IMR-90 (cell line): ENCODE measurements around the gene TMEM127. TPM values are rescaled to one million over a fixed set of nuclear protein-coding genes. Genes with fewer than 3 reads are reported as not detected.
A peak's percentile ranks its signal among the peaks of the same experiment; 100 is the strongest.

Experiments used
- ATAC-seq: fragments of 200-7000 bp; cut with Tn5 transposase; 2 replicates; pipeline ENCODE4 v1.9.1; 2020; ENCODE audit warnings: low read depth, mild to moderate bottlenecking, moderate library complexity
- Bru-seq: library from RNA; stranded (reverse); fragments of 400-500 nt; gene quantifications from one replicate; lab custom pipeline; 2021; lab: Mats Ljungman, UMichigan
- BruChase-seq, 2 experiments: library from RNA; stranded (reverse); fragments of 400-500 nt; gene quantifications; one replicate each; lab custom pipeline; 2021; lab: Mats Ljungman, UMichigan
- BruUV-seq: library from RNA; stranded (reverse); fragments of 400-500 nt; replicated peaks from 2 replicates; lab custom pipeline; 2021; lab: Mats Ljungman, UMichigan
- CTCF ChIA-PET: fragments of 300-600 bp; formaldehyde crosslinking; extraction: SDS; loops from one replicate; lab custom pipeline; 2021; ENCODE audit warnings: antibody characterized with exemption; lab: Yijun Ruan, JAX
- POLR2A ChIA-PET: fragments of 300-600 bp; sonication (Branson Sonifier 250); formaldehyde crosslinking; loops from one replicate; lab custom pipeline; 2022; ENCODE audit warnings: antibody characterized with exemption; ENCODE audit not compliant: unreplicated experiment; lab: Charles Lee
- DNase-seq: peaks from one replicate; pipeline ENCODE4 v3.0.0; 2013
- H2AFZ ChIP-seq: replicated peaks from 2 replicates; pipeline ENCODE3; 2013; ENCODE audit warnings: low read length, mild to moderate bottlenecking; ENCODE audit not compliant: poor library complexity
- H2AK5ac ChIP-seq: 2 replicates; pipeline ENCODE4 v1.6.1; 2013; ENCODE audit warnings: low read depth, low read length, inconsistent platforms
- H2AK9ac ChIP-seq: replicated peaks from 2 replicates; pipeline ENCODE3; 2013; ENCODE audit warnings: mild to moderate bottlenecking, low read depth, low read length, moderate library complexity; ENCODE audit not compliant: poor library complexity
- H2BK120ac ChIP-seq: 2 replicates; pipeline ENCODE4 v1.6.1; 2013; ENCODE audit warnings: low read depth, low read length, inconsistent platforms
- H2BK15ac ChIP-seq: 3 replicates; pipeline ENCODE4 v1.6.1; 2013; ENCODE audit warnings: low read depth, low read length, inconsistent platforms
- H2BK20ac ChIP-seq: 2 replicates; pipeline ENCODE4 v1.6.1; 2013; ENCODE audit warnings: low read depth, mild to moderate bottlenecking, inconsistent platforms, low read length, moderate library complexity
- H2BK5ac ChIP-seq: 2 replicates; pipeline ENCODE4 v1.6.1; 2013; ENCODE audit warnings: mild to moderate bottlenecking, low read depth, low read length, inconsistent platforms; ENCODE audit not compliant: poor library complexity, severe bottlenecking
- H3K14ac ChIP-seq: replicated peaks from 2 replicates; pipeline ENCODE4 v1.6.1; 2013; ENCODE audit warnings: low read depth, low read length, inconsistent platforms
- H3K18ac ChIP-seq: 2 replicates; pipeline ENCODE4 v1.6.1; 2013; ENCODE audit warnings: low read depth, low read length, control low read depth
- H3K23ac ChIP-seq: 2 replicates; pipeline ENCODE4 v1.6.1; 2013; ENCODE audit warnings: low read depth, low read length, inconsistent platforms
- H3K27ac ChIP-seq: 2 replicates; pipeline ENCODE4 v1.5.1; 2013; ENCODE audit warnings: mild to moderate bottlenecking, control low read depth, low read length; ENCODE audit not compliant: insufficient read depth
- H3K27me3 ChIP-seq: 2 replicates; pipeline ENCODE4 v1.6.1; 2013; ENCODE audit warnings: low read length; ENCODE audit not compliant: control insufficient read depth, insufficient read depth
- H3K36me3 ChIP-seq: 2 replicates; pipeline ENCODE4 v1.6.1; 2013; ENCODE audit warnings: low read length, mixed read lengths; ENCODE audit not compliant: control insufficient read depth, insufficient read depth
- H3K4ac ChIP-seq: 2 replicates; pipeline ENCODE4 v1.6.1; 2013; ENCODE audit warnings: low read depth, low read length, inconsistent platforms
- H3K4me1 ChIP-seq: 2 replicates; pipeline ENCODE4 v1.6.1; 2013; ENCODE audit warnings: low read length, mixed read lengths; ENCODE audit not compliant: control insufficient read depth, insufficient read depth
- H3K4me2 ChIP-seq: 2 replicates; pipeline ENCODE4 v1.6.1; 2013; ENCODE audit warnings: low read depth, mild to moderate bottlenecking, control low read depth, low read length, moderate library complexity
- H3K4me3 ChIP-seq: 2 replicates; pipeline ENCODE4 v1.5.1; 2013; ENCODE audit warnings: low read depth, mild to moderate bottlenecking, control low read depth, low read length, moderate library complexity; ENCODE audit not compliant: insufficient read depth
- H3K56ac ChIP-seq: 2 replicates; pipeline ENCODE4 v1.6.1; 2013; ENCODE audit warnings: low read length, inconsistent platforms; ENCODE audit not compliant: insufficient read depth; ENCODE audit errors: extremely low read depth
- H3K79me1 ChIP-seq, 2 experiments: 2 replicates each; pipeline ENCODE4 v1.6.1; 2013; ENCODE audit warnings: low read length in 2 of 2, inconsistent platforms in 1 of 2, low read depth in 1 of 2
- H3K9ac ChIP-seq: 2 replicates; pipeline ENCODE4 v1.6.1; 2013; ENCODE audit warnings: low read depth, low read length, control low read depth
- H3K9me1 ChIP-seq: 2 replicates; pipeline ENCODE4 v1.6.1; 2013; ENCODE audit warnings: low read length, inconsistent platforms; ENCODE audit not compliant: insufficient read depth
- H3K9me3 ChIP-seq: 2 replicates; pipeline ENCODE4 v1.6.1; 2013; ENCODE audit warnings: low read length; ENCODE audit not compliant: control insufficient read depth, insufficient read depth
- H4K20me1 ChIP-seq: 2 replicates; pipeline ENCODE4 v1.6.1; 2013; ENCODE audit warnings: low read length, inconsistent platforms; ENCODE audit not compliant: insufficient read depth
- H4K5ac ChIP-seq: 2 replicates; pipeline ENCODE4 v1.6.1; 2013; ENCODE audit warnings: mild to moderate bottlenecking, low read depth, low read length, control low read depth
- H4K8ac ChIP-seq, 2 experiments: 2 replicates each; pipeline ENCODE4 v1.6.1; 2013; ENCODE audit warnings: low read depth in 2 of 2, low read length in 2 of 2, control low read depth in 1 of 2, inconsistent platforms in 1 of 2
- H4K91ac ChIP-seq: 2 replicates; pipeline ENCODE4 v1.6.1; 2013; ENCODE audit warnings: low read depth, low read length, inconsistent platforms; ENCODE audit not compliant: insufficient read depth
- CEBPB ChIP-seq: IDR thresholded peaks from 2 replicates; pipeline ENCODE4 v1.6.1; 2012; ENCODE audit warnings: low read depth, low read length, improper control_type of control experiment
- CHD1 ChIP-seq: IDR thresholded peaks from 2 replicates; pipeline ENCODE4 v1.6.1; 2012; ENCODE audit warnings: low read depth, low read length, improper control_type of control experiment
- NFE2L2 ChIP-seq: fragments of 150-350 bp; IDR thresholded peaks from 2 replicates; pipeline ENCODE4 v1.6.1; 2016; ENCODE audit warnings: low read depth, mild to moderate bottlenecking, low read length
- POLR2A ChIP-seq: IDR thresholded peaks from 2 replicates; pipeline ENCODE4 v1.6.1; 2012; ENCODE audit warnings: mild to moderate bottlenecking, low read depth, low read length
- RAD21 ChIP-seq: IDR thresholded peaks from 2 replicates; pipeline ENCODE4 v1.6.1; 2012; ENCODE audit warnings: low read length, improper control_type of control experiment
- RFX5 ChIP-seq: IDR thresholded peaks from 2 replicates; pipeline ENCODE4 v1.8.0; 2012; ENCODE audit warnings: low read depth, mild to moderate bottlenecking, low read length, moderate library complexity
- WGBS, 2 experiments: methylation state at CpG; one replicate each; pipeline versions ENCODE4 v1.1.5 to v1.1.7; 2013; ENCODE audit warnings: missing lambda C conversion rate in 2 of 2; ENCODE audit not compliant: insufficient read length in 1 of 2; ENCODE audit errors: extremely low coverage in 2 of 2; 5-methylcytosine and 5-hydroxymethylcytosine counted together
- dilution Hi-C: fragments of 300-500 bp; cut with HindIII; formaldehyde crosslinking; loops from one replicate; pipeline ENCODE4 v1.14.3; 2018; ENCODE audit warnings: low sequenced_read_pairs; ENCODE audit not compliant: unreplicated experiment
- in situ Hi-C: fragments of 300-500 bp; cut with MboI; formaldehyde crosslinking; loops from 3 replicates; pipeline ENCODE4 v1.14.3; 2019; ENCODE audit warnings: low sequenced_read_pairs, inconsistent platforms, mixed read lengths
- intact Hi-C: fragments of 100-400 bp; cut with micrococcal nuclease; formaldehyde crosslinking; loops from 2 replicates; pipeline ENCODE4 v1.10.0; 2022
- long read RNA-seq: library from polyadenylated mRNA; unstranded; transcript quantifications from one replicate; pipeline ENCODE4 v2.0.0, GENCODE V29; 2021; ENCODE audit not compliant: unreplicated experiment
- polyA plus RNA-seq, 3 experiments: library from polyadenylated mRNA; depleted of rRNA; stranded (reverse); fragments of >200 nt; gene quantifications; 2 replicates each; pipeline ENCODE4 v1.2.3, GENCODE V29; 2012; ENCODE audit warnings: low replicate concordance in 1 of 3
- total RNA-seq: library from RNA; depleted of rRNA; stranded (reverse); fragments of >200 nt; gene quantifications from 2 replicates; pipeline ENCODE4 v1.2.3, GENCODE V29; 2012; rRNA removed
- TF ChIP-seq, protein P1 (sequence below): fragments of 150-350 bp; IDR thresholded peaks from 2 replicates; pipeline ENCODE4 v1.6.1; 2017; ENCODE audit warnings: mild to moderate bottlenecking, antibody characterized with exemption, low read length, low read depth
- TF ChIP-seq, protein P2 (sequence below): fragments of 150-350 bp; IDR thresholded peaks from 2 replicates; pipeline ENCODE4 v1.6.1; 2016; ENCODE audit warnings: low read depth, mild to moderate bottlenecking, low read length, moderate library complexity, borderline replicate concordance
- TF ChIP-seq, protein P3 (sequence below): conservative IDR thresholded peaks from 2 replicates; pipeline ENCODE4 v1.5.1; 2012; ENCODE audit warnings: mild to moderate bottlenecking, low read depth, low read length, improper control_type of control experiment

TMEM127 gene, protein sequence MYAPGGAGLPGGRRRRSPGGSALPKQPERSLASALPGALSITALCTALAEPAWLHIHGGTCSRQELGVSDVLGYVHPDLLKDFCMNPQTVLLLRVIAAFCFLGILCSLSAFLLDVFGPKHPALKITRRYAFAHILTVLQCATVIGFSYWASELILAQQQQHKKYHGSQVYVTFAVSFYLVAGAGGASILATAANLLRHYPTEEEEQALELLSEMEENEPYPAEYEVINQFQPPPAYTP
- 20.0 and 35.7 TPM in 2 replicates for total RNA-seq
- polyA plus RNA-seq (2012; rRNA removed) = 47.6 and 52.2 TPM in 2 replicates
- polyA plus RNA-seq (2012; cell fraction: cytosol; rRNA removed) = 15.4 and 45.4 TPM in 2 replicates
- 28.8 and 33.4 TPM in 2 replicates for polyA plus RNA-seq (2012; cell fraction: nucleus; rRNA removed; ENCODE audit: low replicate concordance)
- Bru-seq, nascent RNA = percentile 80 among the genes with signal in this experiment
- percentile 93 among the genes with signal in this experiment for BruChase-seq, experiment 1, labeled RNA remaining after a 6-hour chase
- percentile 89 among the genes with signal in this experiment for BruChase-seq, experiment 2, labeled RNA remaining after a 2-hour chase
- long read RNA-seq, full-length matches to known transcripts = 38 of 93 reads
- long read RNA-seq, partial matches to known transcripts = 5 of 93 reads
- long read RNA-seq, other reads (novel, unspliced or antisense) = 50 of 93 reads

DNA sequence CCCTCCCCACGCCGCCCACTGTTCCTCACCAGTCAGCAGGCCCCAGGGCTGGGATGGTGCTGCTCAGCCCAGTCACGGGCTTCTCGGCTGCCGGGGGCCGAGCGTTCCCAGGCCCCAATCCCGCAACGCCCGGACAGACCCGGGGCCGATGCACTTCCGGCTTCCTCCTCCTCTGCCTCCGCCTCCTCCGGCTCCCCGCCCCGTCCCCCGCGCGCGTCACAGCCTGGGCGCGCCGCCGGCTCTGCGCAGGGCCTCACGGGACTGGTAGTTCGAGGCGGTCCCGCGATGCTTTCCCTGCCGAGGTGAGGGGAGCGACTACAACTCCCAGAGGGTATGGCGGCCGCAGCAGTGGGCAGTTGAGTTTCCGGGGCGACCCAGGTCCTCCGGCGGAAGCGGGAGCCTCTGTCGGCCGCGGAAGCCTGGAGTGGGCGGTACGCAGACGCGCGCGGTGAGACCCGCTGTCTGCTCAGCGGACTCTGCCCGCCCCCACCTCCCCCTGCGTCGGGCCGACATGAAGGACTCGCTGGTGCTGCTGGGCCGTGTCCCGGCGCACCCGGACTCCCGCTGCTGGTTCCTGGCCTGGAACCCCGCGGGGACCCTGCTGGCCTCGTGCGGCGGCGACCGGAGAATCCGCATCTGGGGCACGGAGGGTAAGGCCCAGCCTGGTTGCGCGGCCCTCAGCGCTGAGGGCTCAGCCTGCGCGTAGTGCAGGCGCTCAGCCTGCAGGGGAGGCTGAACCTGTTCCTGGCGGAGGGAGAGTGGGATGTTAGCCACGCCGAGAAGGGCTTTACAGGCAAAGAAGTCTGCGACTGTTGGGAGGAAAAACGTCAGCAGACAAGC is at the start of gene TMEM127, which contains the start of gene CIAO1:
TMEM127 (minus strand) TSS at position 158 of the 840 bp plus-strand sequence. CDS start 616 bp downstream, outside the sequence.
CIAO1 (plus strand) TSS at position 386 of the 840 bp plus-strand sequence; CDS start at position 512, 126 bp downstream.
- Histone ChIP-seq H3K36me3 (peaks cover 19% of the 10 kb centered on the region), H3K14ac (peak within 1 kb of the TSS; percentile 83), H3K9ac (peak within 1 kb of the TSS; percentile 93), H2BK5ac (peak within 1 kb of the TSS; percentile 67), H2BK15ac (no peak within 1 kb of the TSS), H4K20me1 (peaks cover 36% of the 10 kb centered on the region), H3K56ac (peak within 1 kb of the TSS; percentile 76), H2BK20ac (no peak within 1 kb of the TSS), H3K9me3 (no peaks in the 10 kb centered on the region), H4K8ac (peak within 1 kb of the TSS; percentile 14 to 88; a peak in 2 of 4 replicates), H3K23ac (peak within 1 kb of the TSS; percentile 74), H3K18ac (no peak within 1 kb of the TSS), H3K4me2 (peak within 1 kb of the TSS; percentile 97), H3K4me1 (peaks cover 5% of the 10 kb centered on the region), H3K79me1 (peaks cover 32 to 68% of the 10 kb centered on the region in 2 experiments), H2AFZ (peak within 1 kb of the TSS; percentile 98), H2AK5ac (peak within 1 kb of the TSS; percentile 37; the same call in 1 of the 2 replicates), H4K91ac (peak within 1 kb of the TSS; percentile 39; the same call in 1 of the 2 replicates), H3K4ac (peak within 1 kb of the TSS; percentile 72), H3K27me3 (no peaks in the 10 kb centered on the region), H3K9me1 (peaks cover 16% of the 10 kb centered on the region), H4K5ac (peak within 1 kb of the TSS; percentile 32; the same call in 1 of the 2 replicates), H3K4me3 (peak within 1 kb of the TSS; percentile 84), H3K27ac (peak within 1 kb of the TSS; percentile 82), H2AK9ac (peak within 1 kb of the TSS; percentile 96), H2BK120ac (0 out of 2 replicates have a peak within 1 kb of the TSS, but pooled peaks have one; percentile 12)
- dilution Hi-C loops = no loop called here
- CTCF ChIA-PET = interaction anchor here (0.8 to 1.1 kb wide), 4 partner anchors 10 to 127 kb away, joined by 3 to 6 read pairs (median 4); no protein-coding TSS in a partner anchor
- DNase-seq = peak; percentile 98
- in situ Hi-C loops = loop anchor here (10.0 to 25.0 kb wide), 2 partner anchors 131 to 254 kb away; partner anchors contain the start of gene ASTL
- intact Hi-C loops = loop anchor here (1.0 to 5.0 kb wide), 3 partner anchors 58 to 274 kb away; partner anchors contain the start of genes ANKRD36C and STARD7
- POLR2A ChIA-PET = no interaction called here
- no TSS peak for BruUV-seq
- 0% methylated on average over 42 of the region's 81 CpGs; no CpG with 5 or more reads in 1 of the 2 experiments for WGBS, 2 experiments
- ATAC-seq = peak; percentile 97
- TF ChIP-seq CEBPB (no peak), CHD1 (no peak), NFE2L2 (no peak), RAD21 (no peak; the same call in 1 of the 2 replicates), RFX5 (no peak), POLR2A (peak; percentile 84)
- TF ChIP-seq, protein P1, sequence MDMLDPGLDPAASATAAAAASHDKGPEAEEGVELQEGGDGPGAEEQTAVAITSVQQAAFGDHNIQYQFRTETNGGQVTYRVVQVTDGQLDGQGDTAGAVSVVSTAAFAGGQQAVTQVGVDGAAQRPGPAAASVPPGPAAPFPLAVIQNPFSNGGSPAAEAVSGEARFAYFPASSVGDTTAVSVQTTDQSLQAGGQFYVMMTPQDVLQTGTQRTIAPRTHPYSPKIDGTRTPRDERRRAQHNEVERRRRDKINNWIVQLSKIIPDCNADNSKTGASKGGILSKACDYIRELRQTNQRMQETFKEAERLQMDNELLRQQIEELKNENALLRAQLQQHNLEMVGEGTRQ = no peak; the same call in 1 of the 2 replicates
- TF ChIP-seq, protein P2, sequence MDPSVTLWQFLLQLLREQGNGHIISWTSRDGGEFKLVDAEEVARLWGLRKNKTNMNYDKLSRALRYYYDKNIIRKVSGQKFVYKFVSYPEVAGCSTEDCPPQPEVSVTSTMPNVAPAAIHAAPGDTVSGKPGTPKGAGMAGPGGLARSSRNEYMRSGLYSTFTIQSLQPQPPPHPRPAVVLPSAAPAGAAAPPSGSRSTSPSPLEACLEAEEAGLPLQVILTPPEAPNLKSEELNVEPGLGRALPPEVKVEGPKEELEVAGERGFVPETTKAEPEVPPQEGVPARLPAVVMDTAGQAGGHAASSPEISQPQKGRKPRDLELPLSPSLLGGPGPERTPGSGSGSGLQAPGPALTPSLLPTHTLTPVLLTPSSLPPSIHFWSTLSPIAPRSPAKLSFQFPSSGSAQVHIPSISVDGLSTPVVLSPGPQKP = no peak
- TF ChIP-seq, protein P3, sequence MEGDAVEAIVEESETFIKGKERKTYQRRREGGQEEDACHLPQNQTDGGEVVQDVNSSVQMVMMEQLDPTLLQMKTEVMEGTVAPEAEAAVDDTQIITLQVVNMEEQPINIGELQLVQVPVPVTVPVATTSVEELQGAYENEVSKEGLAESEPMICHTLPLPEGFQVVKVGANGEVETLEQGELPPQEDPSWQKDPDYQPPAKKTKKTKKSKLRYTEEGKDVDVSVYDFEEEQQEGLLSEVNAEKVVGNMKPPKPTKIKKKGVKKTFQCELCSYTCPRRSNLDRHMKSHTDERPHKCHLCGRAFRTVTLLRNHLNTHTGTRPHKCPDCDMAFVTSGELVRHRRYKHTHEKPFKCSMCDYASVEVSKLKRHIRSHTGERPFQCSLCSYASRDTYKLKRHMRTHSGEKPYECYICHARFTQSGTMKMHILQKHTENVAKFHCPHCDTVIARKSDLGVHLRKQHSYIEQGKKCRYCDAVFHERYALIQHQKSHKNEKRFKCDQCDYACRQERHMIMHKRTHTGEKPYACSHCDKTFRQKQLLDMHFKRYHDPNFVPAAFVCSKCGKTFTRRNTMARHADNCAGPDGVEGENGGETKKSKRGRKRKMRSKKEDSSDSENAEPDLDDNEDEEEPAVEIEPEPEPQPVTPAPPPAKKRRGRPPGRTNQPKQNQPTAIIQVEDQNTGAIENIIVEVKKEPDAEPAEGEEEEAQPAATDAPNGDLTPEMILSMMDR = 0 out of 2 replicates have a peak, but pooled peaks have one; percentile 17
